Stromal cell of bone marrow (primary cell): ENCODE data around the gene TUSC2.
A peak's percentile ranks its signal among the peaks of the same experiment; 100 is the strongest.

Experiments
- DNase-seq: peaks from one replicate; pipeline ENCODE4 v3.0.0-alpha.2; 2012; ENCODE audit warnings: low read depth

Gene TUSC2

DNA sequence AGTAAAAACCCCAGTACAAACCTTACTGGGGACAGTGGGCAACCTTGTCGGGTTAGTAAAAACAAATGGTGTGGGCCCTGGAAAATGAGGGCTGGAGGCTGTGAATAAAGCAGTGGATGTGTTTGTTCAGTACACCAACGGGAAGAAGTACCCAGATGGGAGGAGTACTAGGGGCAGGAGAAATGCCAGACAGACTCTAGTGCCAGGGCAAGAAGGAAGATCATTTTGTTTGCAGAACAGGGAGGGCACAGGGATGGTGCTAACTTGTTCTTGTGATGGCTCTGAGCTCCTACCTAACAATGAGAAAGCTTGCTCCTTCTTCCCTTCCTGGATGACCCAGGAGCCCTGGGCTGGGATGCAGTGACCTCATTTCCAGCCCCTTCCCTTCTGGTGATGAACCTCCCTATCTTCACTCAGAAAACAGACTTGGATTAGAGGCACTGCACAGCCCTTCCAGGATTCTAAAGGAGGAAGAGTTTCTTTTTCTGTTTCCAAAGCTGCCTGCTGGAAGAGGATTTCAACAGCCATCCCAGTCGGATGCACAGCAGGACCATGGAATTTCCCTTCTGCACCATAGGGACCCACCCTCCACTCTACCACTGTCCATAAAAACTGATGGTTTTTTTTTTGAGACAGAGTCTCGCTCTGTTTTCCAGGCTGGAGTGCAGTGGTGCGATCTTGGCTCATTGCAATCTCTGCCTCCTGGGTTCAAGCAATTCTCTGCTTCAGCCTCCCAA lies 6.5 kb upstream of the TUSC2 start:
- DNase-seq = no peak

DNA sequence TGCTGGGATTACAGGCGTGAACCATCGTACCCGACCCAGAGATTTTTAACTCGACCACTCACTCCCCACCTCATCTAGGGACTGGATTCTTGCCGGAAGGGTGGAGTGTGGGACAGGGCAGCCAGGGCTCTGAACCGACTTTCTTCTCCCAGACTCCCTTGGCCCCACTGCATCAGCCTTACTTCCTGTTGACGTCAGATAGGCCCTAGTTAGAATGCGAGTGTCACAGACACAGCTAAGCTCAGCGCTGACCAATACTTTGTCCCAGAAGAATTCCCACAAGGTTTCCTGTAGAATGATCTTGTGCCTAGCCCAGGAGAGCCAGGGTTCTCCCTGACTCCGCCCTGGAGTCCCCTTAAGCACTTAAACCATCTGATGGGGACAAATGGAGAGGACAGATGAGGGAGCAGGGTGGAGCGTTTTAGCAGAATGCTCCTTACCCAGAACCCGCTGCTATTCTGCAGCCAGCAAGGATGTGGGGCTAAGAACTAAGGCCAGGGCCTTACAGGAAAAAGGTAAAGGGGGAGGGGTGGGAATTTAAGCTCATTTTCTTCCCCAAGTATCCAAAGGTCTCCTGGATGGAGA lies 5.8 kb upstream of the TUSC2 start:
- DNase-seq = peak; percentile 69

DNA sequence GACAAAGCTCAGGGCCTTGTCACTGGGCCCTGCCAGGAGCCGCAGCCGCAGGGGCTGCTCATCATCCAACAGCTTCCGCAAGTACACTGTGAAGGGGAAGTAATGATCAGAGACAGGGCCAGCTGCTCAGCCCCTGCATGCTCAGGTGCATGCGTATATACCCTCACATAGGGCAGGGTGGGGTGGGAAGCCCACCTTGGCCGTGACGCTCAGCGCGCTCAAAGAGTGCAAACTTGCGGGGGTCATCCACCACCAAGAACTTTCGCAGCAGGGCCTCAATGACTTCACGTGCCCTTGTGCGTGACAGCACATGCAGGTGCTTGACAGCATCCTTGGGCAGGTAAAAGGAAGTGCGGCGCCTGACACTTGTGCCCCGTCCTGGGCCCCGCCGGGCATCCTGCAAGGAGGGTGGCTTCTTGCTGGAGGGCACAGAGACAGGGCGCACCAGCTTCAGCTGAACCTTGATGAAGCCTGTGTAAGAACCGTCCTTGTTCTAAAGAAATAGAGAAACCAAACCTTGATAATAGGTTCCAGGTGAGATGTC lies 3.4 kb upstream of the TUSC2 start:
- no peak for DNase-seq

DNA sequence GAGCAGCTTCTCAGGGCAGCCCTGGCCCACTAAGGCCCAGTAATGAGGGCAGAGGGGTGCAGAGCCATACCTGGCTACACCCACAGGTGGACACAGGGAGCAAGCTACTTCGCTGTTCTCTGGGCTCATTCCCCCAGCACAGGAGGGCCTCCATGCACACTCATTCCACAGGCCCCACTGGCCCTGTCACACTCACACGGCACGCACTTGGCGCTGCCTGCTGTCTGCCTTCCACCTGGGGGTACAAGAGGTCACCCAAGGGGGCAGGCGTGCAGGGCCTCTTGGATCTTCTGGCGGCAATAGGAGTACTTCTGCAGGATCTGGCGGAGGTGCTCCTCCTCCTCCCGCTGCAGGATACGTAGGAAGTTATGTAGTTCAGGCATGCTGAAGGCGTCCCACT lies 2.3 kb upstream of the TUSC2 start:
- DNase-seq = no peak

DNA sequence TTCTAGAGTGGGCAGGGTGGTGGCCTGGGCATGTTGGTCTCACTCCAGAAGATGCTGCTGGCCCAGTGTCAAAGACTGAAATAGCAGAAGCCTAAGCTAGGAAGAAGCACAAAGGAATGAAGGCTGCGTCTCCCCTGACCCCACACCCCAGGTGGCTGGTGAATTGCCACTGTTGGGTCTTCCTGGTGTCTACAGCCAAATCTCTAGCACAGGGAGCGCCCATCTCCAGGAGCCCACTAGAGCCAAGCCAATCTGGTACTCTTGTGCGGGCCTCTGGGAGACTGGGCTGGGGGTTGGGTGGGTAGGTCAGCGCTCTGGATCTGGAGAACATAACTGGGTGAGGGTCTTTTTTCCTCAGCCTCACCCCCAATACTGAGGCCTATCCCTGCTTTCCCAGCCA lies 894 bp downstream of the TUSC2 start:
- no peak for DNase-seq

DNA sequence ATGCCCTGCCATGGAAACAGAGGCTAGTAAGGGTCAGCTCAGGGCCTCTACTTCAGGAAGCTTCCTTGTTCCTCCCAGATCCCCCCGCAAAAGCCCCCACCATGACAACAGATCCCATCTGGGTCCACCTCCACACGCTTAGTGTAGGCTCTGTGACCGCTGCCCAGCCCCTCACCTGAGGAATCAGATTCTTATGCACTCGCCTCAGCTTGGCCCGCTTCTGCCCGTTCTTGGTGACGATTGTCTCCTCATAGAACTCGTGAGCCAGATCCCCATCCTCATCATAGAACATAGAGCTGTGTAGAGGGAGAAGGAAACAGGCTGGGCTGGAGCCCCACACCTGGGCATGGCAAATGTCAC lies 1.9 kb downstream of the TUSC2 start:
- no peak for DNase-seq

DNA sequence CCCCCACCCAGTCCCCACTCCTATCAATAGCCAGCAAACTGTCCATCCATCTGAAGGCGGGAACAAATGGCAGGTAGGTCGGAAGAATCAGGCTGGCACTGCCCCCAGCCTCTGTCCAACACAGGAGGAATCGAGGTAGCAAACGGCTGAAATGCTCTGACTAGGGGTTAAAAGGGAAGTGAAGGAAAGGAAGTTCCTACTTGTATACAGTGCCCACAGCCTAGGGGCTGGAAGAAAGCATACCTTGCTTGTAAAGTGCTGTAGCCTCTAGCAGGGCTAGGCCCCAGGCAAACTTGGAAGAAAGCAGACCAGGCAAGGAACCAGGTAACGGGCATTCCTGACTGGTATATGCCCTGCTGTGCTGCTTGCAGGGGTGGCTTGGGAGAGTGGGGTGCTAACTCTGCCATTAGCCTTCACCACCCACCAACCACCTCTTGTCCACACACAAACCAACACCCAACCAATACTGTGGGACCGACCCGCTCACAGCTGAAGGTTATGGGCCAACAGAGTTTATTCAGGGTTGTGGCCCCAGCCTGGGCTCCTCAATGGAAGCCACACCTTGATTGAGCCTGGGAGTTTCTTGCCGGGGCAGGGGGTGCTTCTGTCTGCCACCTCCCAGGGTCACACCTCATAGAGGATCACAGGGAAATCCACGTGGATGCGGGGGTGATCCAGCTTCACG lies 2.4 kb downstream of the TUSC2 start:
- DNase-seq = no peak

DNA sequence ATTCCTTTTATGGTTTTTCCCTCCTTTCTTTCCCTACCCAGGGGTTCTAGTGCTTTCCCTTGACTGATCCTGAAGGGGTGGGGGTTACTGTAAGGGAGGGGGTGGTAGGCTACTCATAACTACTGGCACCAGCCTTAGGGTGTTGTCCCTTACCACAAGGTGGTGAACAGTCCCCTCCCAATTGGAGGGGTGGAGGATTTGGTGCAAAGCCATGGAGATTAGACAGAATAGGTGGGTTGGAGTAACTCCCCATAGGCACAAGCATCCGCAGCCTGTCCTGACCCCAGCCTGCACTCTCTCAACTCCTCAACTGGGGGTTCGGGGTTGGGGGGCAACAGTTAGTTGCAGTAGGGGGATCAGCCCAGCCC lies 2.9 kb downstream of the TUSC2 start:
- DNase-seq = no peak

DNA sequence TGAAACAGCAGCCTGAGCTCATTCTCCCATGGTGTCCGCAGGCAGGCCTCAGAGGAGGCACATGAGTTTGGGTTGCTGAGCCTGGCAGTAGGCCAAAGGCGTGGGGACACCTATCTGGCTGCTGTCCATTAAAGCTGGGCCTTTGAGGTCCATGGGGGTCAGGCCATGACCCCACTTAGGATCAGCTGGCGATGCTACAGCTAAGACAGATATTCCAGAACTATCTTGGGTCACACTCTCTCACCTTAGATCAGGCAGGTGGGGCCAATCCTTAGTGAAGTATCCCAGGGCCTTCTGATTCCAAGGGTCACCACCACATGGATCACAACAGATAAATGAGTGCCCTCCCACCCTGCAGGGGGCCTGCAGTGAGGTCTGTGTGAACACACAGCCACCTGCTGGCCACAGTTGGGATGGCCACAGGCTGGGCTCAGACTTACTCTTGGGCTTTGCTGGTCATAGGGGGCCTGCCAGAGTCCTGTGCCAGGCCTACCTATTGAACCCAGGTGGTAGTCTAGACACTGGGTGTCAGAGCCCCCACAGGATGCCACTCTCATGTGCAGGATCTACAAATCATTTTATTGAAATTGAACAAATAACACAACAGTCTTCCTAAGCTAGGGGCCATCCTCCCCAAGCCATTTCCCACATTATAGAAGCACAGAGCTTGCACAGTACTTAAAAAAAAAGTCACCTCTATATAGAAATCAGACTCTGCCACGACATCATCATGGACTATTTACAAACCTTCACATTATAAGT lies 3.5 kb downstream of the TUSC2 start:
- DNase-seq = no peak

DNA sequence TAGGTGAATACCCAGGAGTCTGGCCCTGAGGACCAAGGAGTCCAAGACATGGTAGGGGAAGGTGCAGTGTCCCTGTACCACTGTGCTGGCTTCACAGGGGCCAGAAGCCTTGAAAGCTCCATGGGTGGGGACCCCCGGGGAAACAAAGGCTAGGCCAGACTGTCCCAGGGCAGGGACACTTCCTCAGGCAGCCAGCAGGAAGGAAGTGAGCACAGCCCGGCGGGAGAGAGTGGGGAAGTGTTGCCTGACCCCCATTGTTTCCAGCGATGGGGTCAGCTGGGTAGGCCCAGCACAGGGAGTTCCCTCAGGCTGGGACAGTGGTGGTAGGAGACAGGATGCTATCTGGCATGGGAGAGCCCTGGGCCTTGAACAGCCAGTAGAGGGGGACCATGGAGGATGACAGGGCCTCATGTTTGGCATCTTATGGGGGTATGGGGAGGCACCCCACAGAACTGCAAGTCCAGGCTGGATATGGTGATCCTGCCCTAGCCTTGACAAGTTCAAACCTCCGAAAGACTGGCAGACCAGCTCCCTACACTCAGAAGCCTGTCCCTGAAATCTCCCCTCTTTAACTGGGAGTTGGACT lies 4.3 kb downstream of the TUSC2 start:
- no peak for DNase-seq

DNA sequence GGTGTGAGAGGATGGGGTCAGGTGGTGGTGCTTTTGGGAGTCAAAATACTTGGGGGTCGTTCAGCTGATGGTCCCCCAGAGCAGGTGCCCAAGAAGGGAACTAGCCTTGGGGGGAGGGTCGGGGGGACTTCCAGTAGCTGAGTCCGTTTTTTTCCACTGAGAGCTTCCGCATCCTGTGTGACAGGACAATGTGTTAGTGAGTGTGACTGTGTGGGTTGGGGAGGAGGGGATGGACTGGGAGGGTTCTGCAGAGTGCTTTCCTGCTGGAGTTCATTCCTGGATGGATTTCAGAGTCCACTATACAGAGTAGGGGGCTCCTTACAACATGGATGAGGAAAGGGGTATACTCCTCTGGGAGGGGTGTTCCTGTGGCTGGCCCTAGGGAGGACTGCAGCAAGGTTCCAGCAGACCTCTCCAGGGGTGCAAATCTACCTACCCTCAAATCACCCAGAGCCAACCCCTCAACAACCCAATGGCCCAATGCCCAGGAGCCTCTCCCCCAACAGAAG lies 4.9 kb downstream of the TUSC2 start:
- no peak for DNase-seq

DNA sequence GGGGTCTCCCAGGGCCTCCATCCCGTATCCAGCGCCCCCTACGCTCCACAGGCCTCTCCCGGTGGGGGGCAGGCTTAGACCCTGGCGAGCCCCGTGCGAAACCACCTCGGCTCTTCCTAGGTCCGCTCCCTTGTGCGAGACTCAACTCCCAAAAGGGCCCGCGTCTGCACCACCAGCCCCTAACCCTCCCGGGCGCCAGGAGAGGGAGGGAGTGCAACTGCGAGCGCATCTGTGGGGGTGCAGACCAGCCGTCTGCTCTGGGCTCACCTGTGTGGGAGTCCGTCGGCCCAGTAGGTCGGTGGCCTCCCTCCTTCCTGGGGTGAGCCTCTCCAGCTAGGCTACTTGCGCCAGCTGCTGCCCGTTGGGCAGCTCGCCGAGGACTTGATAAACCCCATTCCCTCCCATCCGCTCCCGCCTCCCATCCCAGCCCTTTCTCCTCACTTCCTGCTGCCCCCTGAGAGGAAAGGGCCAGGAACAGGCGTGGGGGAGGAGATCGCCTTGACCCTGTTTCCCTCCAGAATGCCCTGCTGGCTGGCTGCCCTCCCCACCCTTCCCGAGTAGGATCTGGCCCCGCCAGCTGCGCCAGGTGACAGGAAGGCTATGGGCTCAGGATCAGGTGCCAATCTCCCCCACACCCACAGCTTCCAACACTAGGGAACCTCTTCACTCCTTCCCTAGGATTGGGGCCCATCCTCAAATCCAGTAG lies 5.5 kb downstream of the TUSC2 start, which contains the start of gene HYAL2:
Gene HYAL2 (minus strand): TSS at position 360 of the 706 bp plus-strand sequence. CDS start 2,256 bp downstream, outside the sequence.
- DNase-seq = no peak

DNA sequence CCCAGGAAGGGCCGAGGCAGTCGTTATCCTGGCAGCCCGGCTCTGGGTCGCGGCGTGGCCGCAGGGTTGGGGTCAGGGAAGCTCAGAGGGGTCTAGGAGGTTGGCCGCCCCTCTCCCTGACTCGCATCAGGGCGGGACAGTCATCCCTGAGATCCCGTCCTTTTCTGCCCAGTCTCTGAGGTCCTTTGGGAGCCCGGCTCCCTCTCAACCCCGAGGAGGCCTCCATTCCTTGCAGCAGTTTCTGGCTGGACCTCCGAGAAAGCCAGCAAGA lies 6.0 kb downstream of the TUSC2 start:
- DNase-seq = no peak

DNA sequence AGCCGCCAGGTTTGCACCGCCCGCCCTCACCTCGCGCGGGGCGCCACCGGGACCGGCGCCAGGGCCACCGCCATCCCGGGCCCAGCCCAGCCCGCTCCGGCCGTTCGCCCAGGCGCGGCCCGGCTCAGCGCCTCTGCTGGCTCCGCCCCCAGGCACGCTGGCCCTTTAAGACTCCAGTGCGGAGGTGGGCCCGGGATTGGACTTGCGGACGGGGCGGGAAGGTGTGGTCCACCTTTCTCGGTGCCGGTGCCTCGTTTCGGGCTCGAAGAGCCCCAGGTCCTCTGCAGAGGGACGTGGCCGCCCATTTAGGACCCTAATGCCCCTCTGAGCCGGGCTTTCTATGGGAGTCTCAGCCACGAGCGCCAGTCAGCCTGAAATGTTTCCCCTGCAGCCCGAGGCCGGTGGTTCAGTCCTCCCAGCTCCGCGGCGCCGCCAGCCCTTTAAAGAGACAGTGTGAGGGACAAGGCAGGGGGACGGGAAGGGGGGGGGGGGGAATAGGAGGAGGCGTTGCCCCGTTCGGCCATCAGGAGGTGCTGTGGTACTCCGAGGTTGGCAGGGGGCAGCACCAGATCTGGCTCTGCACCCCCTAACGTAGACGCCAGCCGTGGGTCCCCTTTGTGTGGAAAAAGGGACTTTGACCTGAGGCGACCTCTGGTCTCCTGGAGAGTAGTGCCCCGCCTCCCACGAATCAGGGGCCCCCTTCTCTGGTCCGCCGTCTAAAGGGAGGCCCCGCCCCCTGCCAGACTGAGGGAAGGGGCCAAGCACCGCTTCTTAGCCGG lies 6.5 kb downstream of the TUSC2 start:
- DNase-seq = peak; percentile 82

DNA sequence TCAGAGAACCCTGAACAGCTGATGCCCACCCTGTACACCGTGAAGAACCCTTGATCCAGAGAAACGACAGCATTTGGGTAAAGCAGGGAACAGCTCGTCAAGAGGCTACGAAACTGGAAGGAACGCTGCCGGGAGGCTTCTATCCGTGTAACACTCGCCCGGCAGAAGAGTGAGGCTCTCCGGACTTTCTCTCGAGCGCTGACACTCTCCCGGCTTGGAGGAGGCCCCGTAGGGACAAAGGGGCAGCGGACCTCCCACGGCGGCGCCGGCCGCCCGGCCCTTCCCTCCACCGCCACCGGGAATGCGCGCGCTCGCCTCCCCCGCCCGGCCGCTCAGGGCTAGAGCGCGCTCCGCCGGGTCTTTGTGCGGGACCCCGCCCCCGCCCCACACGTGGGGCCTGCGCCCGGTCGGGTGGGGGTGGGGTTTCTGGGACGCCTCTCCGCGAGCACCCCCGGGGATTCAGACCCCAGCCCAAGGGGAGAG lies 7.1 kb downstream of the TUSC2 start:
- no peak for DNase-seq

DNA sequence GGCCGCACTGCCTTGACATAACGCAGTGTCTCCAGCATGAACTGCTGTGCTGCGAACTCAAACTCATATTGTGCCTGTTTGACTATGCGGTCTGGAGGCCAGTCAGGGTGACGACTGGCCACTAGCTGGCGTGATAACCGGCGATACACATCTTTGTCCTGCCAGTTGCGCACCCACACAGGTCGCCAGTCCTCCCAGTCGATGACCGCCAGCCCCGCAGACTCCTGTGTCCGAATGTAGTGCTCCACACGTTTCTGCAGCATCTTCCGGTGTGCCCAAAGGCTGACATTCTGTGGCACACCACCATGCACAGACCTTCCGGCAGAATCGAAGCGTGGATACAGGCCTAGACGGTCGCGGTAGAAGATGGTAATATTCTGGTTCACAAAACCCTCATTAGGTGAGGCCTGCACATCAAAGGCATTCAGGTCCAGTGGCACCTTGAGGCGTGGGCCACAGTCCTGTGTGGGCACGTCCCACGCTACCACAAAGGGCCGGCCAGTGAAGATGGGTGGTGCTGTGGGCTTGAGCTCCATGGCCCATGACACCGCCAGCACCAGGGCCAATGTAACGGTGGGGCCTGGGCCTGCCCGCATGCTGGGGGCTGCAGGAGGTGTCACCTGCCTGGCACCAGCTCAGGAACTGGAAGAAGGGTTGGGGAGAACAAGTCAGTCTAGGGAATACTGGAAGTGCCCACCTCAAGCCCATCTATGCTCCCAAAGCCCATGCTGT lies 8.0 kb downstream of the TUSC2 start:
- no peak for DNase-seq

DNA sequence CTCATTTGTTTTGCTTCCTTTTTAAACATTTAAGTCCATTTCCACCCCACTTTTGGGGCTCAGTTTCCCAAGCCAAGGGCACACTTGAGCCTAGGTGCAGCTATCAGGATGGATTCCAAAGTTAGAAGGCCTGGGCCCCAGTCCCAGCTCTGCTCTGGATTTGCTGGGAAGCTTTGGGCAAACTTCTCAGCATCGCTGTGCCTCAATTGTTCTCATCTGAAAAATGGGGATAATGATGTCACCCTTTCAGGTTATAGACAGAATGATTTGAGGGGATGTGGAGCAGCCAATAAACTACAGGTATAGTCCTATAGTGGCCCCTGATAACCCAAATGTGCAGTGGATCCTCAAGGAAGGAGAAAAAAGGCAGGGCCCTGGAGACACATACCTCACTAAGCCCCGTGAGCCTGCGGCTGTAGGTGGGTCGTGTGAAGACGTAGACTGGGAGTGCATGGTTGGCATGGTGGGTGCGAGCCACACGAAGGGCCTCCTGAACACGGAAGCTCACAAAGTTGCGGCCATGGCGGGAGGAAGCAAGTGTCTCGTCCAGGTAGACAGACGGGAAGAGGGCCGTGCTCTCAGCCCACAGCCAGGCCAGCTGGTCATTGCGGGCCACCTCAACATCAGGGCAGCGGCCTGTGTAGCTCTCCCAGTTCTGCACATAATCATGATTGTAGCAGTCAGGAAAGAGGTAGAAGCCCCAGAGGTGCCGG lies 8.7 kb downstream of the TUSC2 start:
- no peak for DNase-seq

DNA sequence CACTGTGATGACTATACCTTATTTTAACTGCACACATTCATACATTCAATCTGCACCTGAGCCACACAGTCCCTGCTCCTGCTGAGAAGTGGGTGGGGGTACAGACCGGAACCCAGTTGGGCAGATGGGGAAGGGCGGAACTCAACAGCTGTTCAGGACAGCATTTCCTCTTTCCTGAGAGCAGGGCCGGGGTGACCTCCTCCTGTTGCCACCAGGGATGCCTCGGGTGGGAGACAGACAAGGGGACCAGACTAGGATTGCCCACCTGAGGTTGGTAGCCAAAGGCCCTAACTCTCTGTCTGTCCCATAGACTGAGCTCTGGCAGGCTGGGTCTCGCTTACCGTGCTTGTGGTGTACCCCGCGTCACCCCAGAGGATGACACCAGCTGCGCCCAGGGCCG lies 9.4 kb downstream of the TUSC2 start:
- DNase-seq = no peak

DNA sequence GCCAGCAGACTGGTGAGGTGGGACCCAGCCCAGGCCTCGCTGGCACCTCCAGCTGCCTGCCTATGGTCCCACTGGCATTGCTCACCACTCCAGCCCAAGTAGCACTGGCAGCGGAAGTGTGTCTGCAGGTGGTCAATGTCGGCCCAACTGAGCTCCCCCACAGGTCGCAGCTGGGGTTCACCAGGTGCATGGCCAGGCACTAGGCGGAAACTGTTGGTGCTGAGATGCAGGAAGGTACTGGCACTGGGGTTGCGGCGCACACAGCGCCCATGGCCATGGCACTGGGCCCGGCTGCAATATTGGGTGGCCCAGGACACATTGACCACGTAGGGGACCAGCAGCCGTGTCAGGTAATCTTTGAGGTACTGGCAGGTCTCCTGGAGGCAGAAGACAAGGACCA lies 9.9 kb downstream of the TUSC2 start:
- DNase-seq = no peak
